BE2C (cell line): Measurements from ENCODE around the gene KCTD10.

Source experiments
- DNase-seq: peaks from one replicate; pipeline ENCODE4 v3.0.0-alpha.2; 2020
- H3K27me3 ChIP-seq: fragments of 250-450 bp; sonication (Bioruptor Pico); 2 replicates; pipeline ENCODE4 v1.5.1; 2020; ENCODE audit warnings: mild to moderate bottlenecking
- H3K36me3 ChIP-seq: fragments of 250-450 bp; sonication (Bioruptor Pico); 2 replicates; pipeline ENCODE4 v1.5.1; 2020; ENCODE audit warnings: mild to moderate bottlenecking
- H3K4me1 ChIP-seq: fragments of 250-450 bp; sonication (Bioruptor Pico); 2 replicates; pipeline ENCODE4 v1.5.1; 2020
- H3K4me3 ChIP-seq: 2 replicates; pipeline ENCODE4 v1.5.1; 2011; ENCODE audit warnings: low read depth, low read length
- H3K9me3 ChIP-seq: fragments of 250-450 bp; sonication (Bioruptor Pico); 2 replicates; pipeline ENCODE4 v1.5.1; 2020
- TF ChIP-seq, protein P1 (sequence below): IDR thresholded peaks from 2 replicates; pipeline ENCODE4 v1.5.1; 2012; ENCODE audit warnings: mild to moderate bottlenecking, low read depth, low read length

The KCTD10 gene

DNA sequence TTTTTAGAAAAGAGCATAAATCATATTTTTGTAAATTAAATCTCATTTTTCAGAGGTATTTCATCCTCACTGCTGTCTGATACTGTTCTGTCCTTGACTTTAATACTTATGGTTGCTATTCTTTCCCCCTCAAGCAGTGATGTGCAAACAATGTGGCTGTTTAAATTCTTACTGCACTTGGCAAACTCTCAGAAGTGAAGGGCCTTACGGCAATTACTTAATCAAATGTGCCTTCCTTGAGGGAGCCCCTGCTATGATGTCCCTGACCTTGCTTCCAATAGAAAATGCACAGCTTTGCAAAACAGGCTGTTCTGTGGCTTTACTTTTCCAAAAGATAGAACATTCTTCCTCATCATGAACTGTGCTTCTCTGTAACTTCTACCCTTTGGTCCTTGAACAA is 35.5 kb upstream of the KCTD10 start:
- no peaks in the 10 kb centered on the region for H3K27me3 ChIP-seq
- TF ChIP-seq, protein P1, sequence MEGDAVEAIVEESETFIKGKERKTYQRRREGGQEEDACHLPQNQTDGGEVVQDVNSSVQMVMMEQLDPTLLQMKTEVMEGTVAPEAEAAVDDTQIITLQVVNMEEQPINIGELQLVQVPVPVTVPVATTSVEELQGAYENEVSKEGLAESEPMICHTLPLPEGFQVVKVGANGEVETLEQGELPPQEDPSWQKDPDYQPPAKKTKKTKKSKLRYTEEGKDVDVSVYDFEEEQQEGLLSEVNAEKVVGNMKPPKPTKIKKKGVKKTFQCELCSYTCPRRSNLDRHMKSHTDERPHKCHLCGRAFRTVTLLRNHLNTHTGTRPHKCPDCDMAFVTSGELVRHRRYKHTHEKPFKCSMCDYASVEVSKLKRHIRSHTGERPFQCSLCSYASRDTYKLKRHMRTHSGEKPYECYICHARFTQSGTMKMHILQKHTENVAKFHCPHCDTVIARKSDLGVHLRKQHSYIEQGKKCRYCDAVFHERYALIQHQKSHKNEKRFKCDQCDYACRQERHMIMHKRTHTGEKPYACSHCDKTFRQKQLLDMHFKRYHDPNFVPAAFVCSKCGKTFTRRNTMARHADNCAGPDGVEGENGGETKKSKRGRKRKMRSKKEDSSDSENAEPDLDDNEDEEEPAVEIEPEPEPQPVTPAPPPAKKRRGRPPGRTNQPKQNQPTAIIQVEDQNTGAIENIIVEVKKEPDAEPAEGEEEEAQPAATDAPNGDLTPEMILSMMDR: no peak
- H3K4me3 ChIP-seq: no peak overlapping the region
- H3K9me3 ChIP-seq: no peaks in the 10 kb centered on the region
- peaks cover 12% of the 10 kb centered on the region for H3K36me3 ChIP-seq
- H3K4me1 ChIP-seq: peaks cover 3% of the 10 kb centered on the region
- DNase-seq: no peak

DNA sequence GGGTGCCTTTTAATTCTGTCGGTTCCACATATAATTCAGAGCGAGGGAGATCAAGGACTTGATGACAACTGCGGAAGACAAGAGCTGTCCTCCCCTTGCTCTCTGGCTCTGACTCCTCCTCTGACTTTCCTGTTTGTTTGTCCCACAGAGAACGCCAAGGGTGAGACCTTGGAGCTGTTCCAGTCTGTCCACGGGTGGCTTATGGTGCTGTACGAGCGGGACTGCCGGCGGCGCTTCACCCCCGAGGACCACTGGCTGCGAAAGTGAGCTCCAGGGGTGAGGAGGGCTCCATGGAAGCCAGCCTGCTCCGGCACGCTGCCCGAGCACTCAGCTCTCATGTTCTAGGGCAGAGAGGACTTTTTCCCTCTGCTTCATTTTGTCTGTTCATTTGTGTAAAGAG is 33.1 kb upstream of the KCTD10 start:
- H3K27me3 ChIP-seq: no peaks in the 10 kb centered on the region
- DNase-seq: no peak
- no peaks in the 10 kb centered on the region for H3K9me3 ChIP-seq
- peaks cover 3% of the 10 kb centered on the region for H3K4me1 ChIP-seq
- H3K36me3 ChIP-seq: peaks cover 16% of the 10 kb centered on the region
- H3K4me3 ChIP-seq: no peak overlapping the region
- TF ChIP-seq, protein P1: no peak

DNA sequence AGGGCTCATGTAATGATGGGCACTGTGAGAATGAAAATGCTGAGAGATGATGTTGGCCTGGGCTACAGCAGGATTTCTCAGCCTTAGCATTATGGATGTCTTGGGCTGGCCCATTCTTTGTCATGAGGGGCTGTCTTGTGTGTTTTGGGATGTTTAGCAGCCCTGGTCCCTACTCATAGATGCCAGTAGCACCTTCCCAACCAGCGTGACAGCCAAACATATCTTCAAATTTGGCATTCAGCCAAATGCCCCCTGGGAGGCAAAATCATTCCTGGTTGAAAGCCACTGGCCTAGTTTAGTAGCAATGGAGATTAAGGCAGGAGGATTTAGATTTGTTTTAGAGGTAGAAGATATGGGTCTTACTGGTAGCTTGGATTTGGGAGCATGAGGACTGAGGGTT is 27.0 kb upstream of the KCTD10 start:
- DNase-seq: peak; percentile 37
- Histone ChIP-seq H3K27me3 (no peaks in the 10 kb centered on the region), H3K4me1 (peaks cover 8% of the 10 kb centered on the region), H3K36me3 (peaks cover 10% of the 10 kb centered on the region), H3K4me3 (no peak overlapping the region), H3K9me3 (no peaks in the 10 kb centered on the region)
- TF ChIP-seq, protein P1: no peak

DNA sequence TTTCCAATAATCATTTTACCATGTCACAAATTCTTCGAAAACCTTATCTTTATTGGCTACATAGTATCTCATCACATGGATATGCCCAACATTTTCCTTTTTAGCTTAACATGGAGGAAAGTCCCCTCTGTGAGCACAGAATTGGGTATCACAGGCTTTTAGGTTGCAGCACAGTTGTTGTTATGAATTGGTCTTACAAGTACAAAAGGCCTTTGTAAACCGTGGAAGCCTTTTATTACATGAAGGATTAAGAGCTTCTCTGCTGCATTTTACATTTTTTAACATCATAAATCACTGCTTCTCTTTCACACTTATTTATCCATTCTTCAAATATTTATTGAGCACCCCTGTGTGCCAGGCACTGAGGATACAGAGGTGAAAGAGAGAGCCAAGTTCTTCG is 26.5 kb upstream of the KCTD10 start:
- Histone ChIP-seq H3K4me3 (no peak overlapping the region), H3K27me3 (no peaks in the 10 kb centered on the region), H3K36me3 (peaks cover 10% of the 10 kb centered on the region), H3K9me3 (no peaks in the 10 kb centered on the region), H3K4me1 (peaks cover 8% of the 10 kb centered on the region)
- DNase-seq: no peak
- TF ChIP-seq, protein P1: no peak

DNA sequence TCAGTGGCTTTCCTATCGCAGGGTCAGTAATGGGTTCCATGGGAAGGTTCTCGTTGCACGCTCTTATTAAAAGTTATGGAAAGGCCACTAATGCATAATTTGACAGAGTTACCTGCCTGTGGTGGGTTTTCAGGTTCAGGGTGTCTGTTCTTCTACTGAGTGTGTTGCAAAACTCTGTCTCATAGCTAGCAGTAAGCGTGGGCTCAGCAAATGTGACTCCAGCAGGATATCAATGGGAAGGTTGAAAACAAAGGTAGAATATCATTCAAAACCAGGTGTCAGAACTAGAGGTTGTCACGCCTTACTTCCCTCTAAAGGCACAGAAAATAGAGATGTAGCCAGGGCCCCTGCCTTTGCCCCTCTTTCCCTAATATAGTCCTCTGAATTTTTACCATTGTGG is 25.2 kb upstream of the KCTD10 start:
- TF ChIP-seq, protein P1: no peak
- Histone ChIP-seq H3K36me3 (peaks cover 10% of the 10 kb centered on the region), H3K27me3 (no peaks in the 10 kb centered on the region), H3K4me3 (no peak overlapping the region), H3K9me3 (no peaks in the 10 kb centered on the region), H3K4me1 (peaks cover 8% of the 10 kb centered on the region)
- no peak for DNase-seq

DNA sequence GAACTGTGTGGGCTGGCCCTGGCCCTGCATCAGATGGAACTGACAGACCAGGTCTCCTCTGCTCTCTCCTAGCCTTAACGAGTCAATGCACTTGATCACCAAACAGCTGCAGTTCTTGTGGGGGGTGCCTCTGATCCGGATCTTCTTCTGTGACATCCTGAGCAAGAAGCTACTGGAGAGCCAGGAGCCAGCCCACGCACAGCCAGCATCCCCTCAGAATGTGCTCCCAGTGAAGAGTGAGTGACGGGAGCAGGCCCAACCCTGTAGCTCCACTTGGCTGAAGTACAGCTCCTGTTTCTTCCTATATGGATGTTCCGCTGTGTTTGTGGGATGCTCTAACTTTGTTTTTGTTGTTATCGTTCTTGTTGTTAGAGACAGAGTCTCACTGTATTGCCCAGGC is 24.2 kb upstream of the KCTD10 start:
- peaks cover 8% of the 10 kb centered on the region for H3K4me1 ChIP-seq
- TF ChIP-seq, protein P1: no peak

More for the DNA sequence above, 24.2 kb upstream of the KCTD10 start:
- Histone ChIP-seq H3K9me3 (no peaks in the 10 kb centered on the region), H3K27me3 (no peaks in the 10 kb centered on the region), H3K36me3 (peaks cover 10% of the 10 kb centered on the region), H3K4me3 (no peak overlapping the region)
- no peak for DNase-seq
